Right lobe of liver (tissue), 6 donors: ENCODE results near the gene ZBTB7C. TPM values are rescaled to one million over a fixed set of nuclear protein-coding genes. Genes with fewer than 3 reads are reported as not detected.
A peak's percentile ranks its signal among the peaks of the same experiment; 100 is the strongest.

Source experiments
- ATAC-seq, 4 donors: fragments of 200-7000 bp; cut with Tn5 transposase; one replicate each; pipeline ENCODE4 v1.9.1; 2020; ENCODE audit warnings: mild to moderate bottlenecking in 4 of 4, moderate library complexity in 4 of 4
- DNase-seq, 3 donors: peaks; one replicate each; pipeline ENCODE4 v3.0.0-alpha.2; 2020
- H3K27ac ChIP-seq, 3 donors: fragments of 200-600 bp; one replicate each; pipeline ENCODE4 v1.8.0; 2022
- H3K27me3 ChIP-seq, 2 donors: fragments of 200-600 bp; one replicate each; pipeline ENCODE4 v1.8.0; 2022
- H3K36me3 ChIP-seq, 4 donors: fragments of 200-600 bp; sonication (generic) in 1 of 4; one replicate each; pipeline versions ENCODE4 v1.5.1 to v1.8.0; 2017 to 2022; ENCODE audit warnings: control low read depth in 1 of 4
- H3K4me1 ChIP-seq, 4 donors: fragments of 200-600 bp; sonication (generic) in 1 of 4; one replicate each; pipeline versions ENCODE4 v1.5.1 to v1.8.0; 2017 to 2022; ENCODE audit warnings: control low read depth in 1 of 4
- H3K4me3 ChIP-seq, 3 donors: fragments of 200-600 bp; one replicate each; pipeline ENCODE4 v1.8.0; 2022
- H3K9me3 ChIP-seq, 4 donors: fragments of 200-600 bp; sonication (generic) in 1 of 4; one replicate each; pipeline versions ENCODE4 v1.5.1 to v1.8.0; 2017 to 2022; ENCODE audit warnings: control low read depth in 1 of 4
- POLR2A ChIP-seq: fragments of 450-650 bp; IDR thresholded peaks from one replicate; pipeline ENCODE4 v1.6.1; 2017; ENCODE audit warnings: antibody characterized with exemption, mild to moderate bottlenecking
- WGBS: methylation state at CpG from one replicate; pipeline ENCODE4 v1.1.6; 2018; ENCODE audit warnings: low coverage, low lambda C conversion rate; ENCODE audit not compliant: insufficient coverage; ENCODE audit errors: missing lambda C conversion rate; 5-methylcytosine and 5-hydroxymethylcytosine counted together
- intact Hi-C, 2 donors: fragments of 100-400 bp; cut with DNase I; formaldehyde crosslinking; loops; one replicate each; pipeline versions ENCODE4 v1.11.2 to v1.14.1; 2022
- total RNA-seq, 6 experiments: library from RNA; depleted of rRNA in 2 of 6; stranded (reverse); fragments of >200 nt in 2 of 6; fragmentation: NEBNext Ultra II Directional in 3 of 6; extraction: Animal tissue kit (Norgen Biotek cat#: 25700) in 3 of 6; gene quantifications; one replicate each; pipeline versions ENCODE4 v1.1.0 to v1.2.4, GENCODE V29; 2016 to 2023
- TF ChIP-seq, protein P1 (sequence below), 4 donors: fragments of 200-600 bp in 3 of 4; fragments of 450-650 bp in 1 of 4; IDR thresholded peaks; one replicate each; pipeline versions ENCODE4 v1.5.1 to v1.8.0; 2016 to 2022; ENCODE audit warnings: antibody characterized with exemption in 4 of 4, mild to moderate bottlenecking in 2 of 4
- donor health status: DM: no; HTN: yes; CAD: no.
- donor health status: DM: no; HTN: no; CAD: no.
- donor health status: DM: no; HTN: no; CAD: no.
- donor health status: DM: no; HTN: yes; CAD: no.
- donor health status: DM: no; HTN: yes; CAD: no.

The ZBTB7C gene
- total RNA-seq, 6 experiments from 2014 or later, result 1.1 to 1.7 (median 1.3) TPM

DNA sequence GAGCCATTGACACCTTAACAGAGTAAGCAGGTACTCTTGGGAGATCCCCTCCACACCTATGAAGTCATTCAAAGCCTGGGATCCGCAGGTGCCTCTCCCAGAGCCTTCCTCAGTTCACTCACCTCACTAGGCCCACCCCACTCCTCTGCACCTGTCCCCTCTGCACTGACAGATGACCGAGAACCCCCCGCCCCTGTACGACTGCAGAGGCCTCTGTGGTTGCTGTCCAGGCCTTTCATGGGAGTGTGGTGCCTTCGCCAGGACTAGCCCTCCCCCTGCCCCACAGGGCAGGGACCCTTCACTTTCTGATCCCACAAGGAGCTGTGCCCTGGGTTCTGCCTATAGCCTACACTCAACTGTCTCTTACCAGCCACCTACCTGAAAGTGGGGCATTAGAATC is 238.5 kb downstream of the ZBTB7C start:
- H3K9me3 ChIP-seq, result no peaks in the 10 kb centered on the region
- no peaks in the 10 kb centered on the region for H3K27me3 ChIP-seq
- no peak overlapping the region for H3K4me3 ChIP-seq
- 87% methylated on average over 3 of the region's 5 CpGs for WGBS
- DNase-seq (no peak), ATAC-seq (no peak)
- TF ChIP-seq, protein P1, sequence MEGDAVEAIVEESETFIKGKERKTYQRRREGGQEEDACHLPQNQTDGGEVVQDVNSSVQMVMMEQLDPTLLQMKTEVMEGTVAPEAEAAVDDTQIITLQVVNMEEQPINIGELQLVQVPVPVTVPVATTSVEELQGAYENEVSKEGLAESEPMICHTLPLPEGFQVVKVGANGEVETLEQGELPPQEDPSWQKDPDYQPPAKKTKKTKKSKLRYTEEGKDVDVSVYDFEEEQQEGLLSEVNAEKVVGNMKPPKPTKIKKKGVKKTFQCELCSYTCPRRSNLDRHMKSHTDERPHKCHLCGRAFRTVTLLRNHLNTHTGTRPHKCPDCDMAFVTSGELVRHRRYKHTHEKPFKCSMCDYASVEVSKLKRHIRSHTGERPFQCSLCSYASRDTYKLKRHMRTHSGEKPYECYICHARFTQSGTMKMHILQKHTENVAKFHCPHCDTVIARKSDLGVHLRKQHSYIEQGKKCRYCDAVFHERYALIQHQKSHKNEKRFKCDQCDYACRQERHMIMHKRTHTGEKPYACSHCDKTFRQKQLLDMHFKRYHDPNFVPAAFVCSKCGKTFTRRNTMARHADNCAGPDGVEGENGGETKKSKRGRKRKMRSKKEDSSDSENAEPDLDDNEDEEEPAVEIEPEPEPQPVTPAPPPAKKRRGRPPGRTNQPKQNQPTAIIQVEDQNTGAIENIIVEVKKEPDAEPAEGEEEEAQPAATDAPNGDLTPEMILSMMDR (IDR thresholded peaks at IDR 0.05), result no peak
- no peak for TF ChIP-seq POLR2A
- peaks cover 0 to 35% (median 20%) of the 10 kb centered on the region in 4 donors for H3K4me1 ChIP-seq
- no peak overlapping the region for H3K27ac ChIP-seq
- no peaks in the 10 kb centered on the region for H3K36me3 ChIP-seq
- intact Hi-C loops, result no loop called here

DNA sequence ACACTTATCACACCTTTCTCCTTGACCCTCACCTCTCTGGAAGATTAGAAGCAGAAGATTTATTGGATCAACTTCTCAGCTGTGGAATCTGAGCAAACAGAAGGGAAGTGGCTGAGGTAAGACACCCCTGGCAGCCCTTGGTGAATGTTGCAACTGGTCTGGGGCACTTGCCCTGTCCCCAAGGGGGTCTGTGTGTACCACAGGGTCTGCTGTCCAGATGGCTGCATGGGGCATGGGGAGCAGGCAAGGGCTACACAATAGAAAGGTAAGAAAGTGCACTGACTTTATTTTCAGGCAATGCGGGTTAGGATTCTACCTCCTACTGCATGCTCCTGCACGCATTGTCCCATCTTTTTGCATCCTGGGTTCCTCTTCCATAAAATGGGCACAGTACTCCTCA is 240.3 kb downstream of the ZBTB7C start:
- TF ChIP-seq, protein P1 (IDR thresholded peaks at IDR 0.05), result no peak
- TF ChIP-seq POLR2A, result no peak
- intact Hi-C loops, result no loop called here
- peaks cover 0 to 47% (median 21%) of the 10 kb centered on the region in 4 donors for H3K4me1 ChIP-seq

DNA sequence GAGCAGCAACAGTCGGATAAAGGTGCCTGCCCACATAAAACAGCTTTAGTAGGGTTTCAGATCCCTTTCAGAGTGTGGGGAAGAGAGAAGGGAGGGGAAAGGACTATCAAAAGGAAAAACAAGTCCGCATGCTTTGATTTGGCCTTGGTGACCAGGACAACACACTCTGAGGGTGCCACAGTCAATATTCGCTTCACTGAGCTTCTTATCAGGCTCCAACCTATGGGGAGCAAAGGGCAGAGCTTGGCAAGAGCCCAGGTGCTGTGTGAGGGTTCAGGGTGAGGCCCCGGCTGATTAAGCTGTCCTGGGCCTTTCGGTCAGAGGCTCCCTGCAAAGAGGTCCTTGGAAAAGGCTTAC is 241.3 kb downstream of the ZBTB7C start:
- peak; percentile 83 to 95 (median 94) for DNase-seq
- TF ChIP-seq POLR2A, result no peak
- TF ChIP-seq, protein P1 (IDR thresholded peaks at IDR 0.05), result no peak

More for the DNA sequence above, 240.3 kb downstream of the ZBTB7C start:
- ATAC-seq (no peak), DNase-seq (peak in 1 of 3 donors; percentile 20)
- no peaks in the 10 kb centered on the region for H3K36me3 ChIP-seq
- H3K4me3 ChIP-seq, result no peak overlapping the region
- peak overlapping the region in 1 of 3 donors; percentile 76 for H3K27ac ChIP-seq
- no peaks in the 10 kb centered on the region for H3K9me3 ChIP-seq
- no peaks in the 10 kb centered on the region for H3K27me3 ChIP-seq
- WGBS, result no CpG with 5 or more reads among the region's 2 CpGs

DNA sequence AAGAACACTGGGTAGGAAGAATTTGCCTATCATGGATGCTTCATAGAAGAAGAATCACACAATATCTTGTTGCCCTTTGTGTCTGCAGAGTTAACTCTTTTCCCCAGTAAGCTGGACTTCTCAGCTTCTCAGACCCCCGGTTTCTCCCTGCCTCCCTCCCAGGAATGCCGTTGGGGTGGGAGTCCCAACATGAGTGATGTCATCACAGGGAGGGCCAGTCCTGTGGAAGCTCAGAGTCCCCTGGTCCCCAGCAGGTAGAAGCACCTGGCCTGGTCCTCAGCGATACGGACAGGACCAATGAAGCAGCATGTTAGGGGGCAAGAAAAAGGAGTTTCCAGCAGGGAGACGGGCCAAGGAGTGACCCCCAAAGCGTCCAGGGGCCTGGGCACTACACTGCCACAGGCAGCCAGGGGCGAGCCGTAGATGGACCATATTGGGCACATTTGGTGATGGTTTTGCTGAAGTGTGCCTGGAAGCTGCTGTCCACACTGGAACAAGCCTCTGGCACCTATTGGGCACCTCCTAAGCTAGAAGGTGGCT is 242.8 kb downstream of the ZBTB7C start:
- peak overlapping the region in 2 of 3 donors; percentile 22 to 49 for H3K27ac ChIP-seq
- ATAC-seq (no peak), DNase-seq (no peak)
- intact Hi-C loops, result no loop called here
- 70% methylated on average over 4 of the region's 8 CpGs for WGBS
- peaks cover 0 to 51% (median 21%) of the 10 kb centered on the region in 4 donors for H3K4me1 ChIP-seq
- TF ChIP-seq, protein P1 (IDR thresholded peaks at IDR 0.05), result no peak
- TF ChIP-seq POLR2A, result no peak
- no peaks in the 10 kb centered on the region for H3K27me3 ChIP-seq
- H3K9me3 ChIP-seq, result no peaks in the 10 kb centered on the region
- no peaks in the 10 kb centered on the region for H3K36me3 ChIP-seq
- no peak overlapping the region for H3K4me3 ChIP-seq

More for the DNA sequence above, 241.3 kb downstream of the ZBTB7C start:
- ATAC-seq, result peak; percentile 80 to 92 (median 89)
- intact Hi-C loops, result no loop called here
- H3K4me3 ChIP-seq, result no peak overlapping the region
- H3K27me3 ChIP-seq, result no peaks in the 10 kb centered on the region
- WGBS, result 23% methylated on average over 4 of the region's 5 CpGs
- peak overlapping the region in 2 of 3 donors; percentile 53 to 76 for H3K27ac ChIP-seq
- H3K9me3 ChIP-seq, result no peaks in the 10 kb centered on the region
- peaks cover 0 to 47% (median 21%) of the 10 kb centered on the region in 4 donors for H3K4me1 ChIP-seq
- no peaks in the 10 kb centered on the region for H3K36me3 ChIP-seq
